Renal cortex interstitium (tissue), 11 donors: Measurements from ENCODE around the gene PICK1. TPM values are rescaled to one million over a fixed set of nuclear protein-coding genes. Genes with fewer than 3 reads are reported as not detected.
"Not testable (repeated sequence)": the region's sequence is repeated elsewhere in the genome, so short reads cannot be mapped to it uniquely, and the experiment has no call there.

Source experiments
- DNase-seq, 11 donors: peaks; one replicate each; pipeline ENCODE4 v3.0.0-alpha.2; 2013; ENCODE audit warnings: low read depth in 9 of 11, low spot score in 4 of 11; ENCODE audit errors: extremely low read depth in 1 of 11
- polyA plus RNA-seq, 3 donors: library from polyadenylated mRNA; unstranded; fragments of 120-200 nt; gene quantifications; one replicate each; pipeline ENCODE4 v1.2.1, GENCODE V29; 2013; ENCODE audit not compliant: insufficient read length in 3 of 3

PICK1 gene
- polyA plus RNA-seq, 3 donors = 30.2 to 45.6 (median 38.0) TPM

- DNase-seq = no peak
Observed at GRCh38 chr22:38104084-38104483, 46.9 kb downstream of the PICK1 start.

GRCh38 chr22:38106814-38107578, 49.8 kb downstream of the PICK1 start:
- no peak for DNase-seq

- no peak for DNase-seq
Observed at GRCh38 chr22:38107692-38108515, 50.7 kb downstream of the PICK1 start.

GRCh38 chr22:38108561-38109319, 51.5 kb downstream of the PICK1 start:
- no peak for DNase-seq

GRCh38 chr22:38109371-38110001, 52.3 kb downstream of the PICK1 start:
- peak in 1 of 11 donors; percentile 54 for DNase-seq

- DNase-seq = peak in 7 of 11 donors; percentile 35 to 79 (median 63)
Observed at GRCh38 chr22:38110008-38110862, 53.0 kb downstream of the PICK1 start, which contains the start of gene BAIAP2L2. BAIAP2L2 (minus strand) TSS chr22:38110684; CDS start chr22:38110525, 159 bp downstream.

- DNase-seq = peak in 3 of 11 donors; percentile 20 to 43 (median 29)
Observed at GRCh38 chr22:38110863-38111852, 54.0 kb downstream of the PICK1 start.

- no peak for DNase-seq
Observed at GRCh38 chr22:38111925-38112355, 54.7 kb downstream of the PICK1 start.

- no peak for DNase-seq
Observed at GRCh38 chr22:38112381-38112780, 55.2 kb downstream of the PICK1 start.

- DNase-seq = peak in 7 of 11 donors; percentile 35 to 73 (median 62)
Observed at GRCh38 chr22:38114484-38115398, 57.5 kb downstream of the PICK1 start.

- no peak for DNase-seq
Observed at GRCh38 chr22:38115423-38116205, 58.4 kb downstream of the PICK1 start.

GRCh38 chr22:38117556-38117955, 60.4 kb downstream of the PICK1 start:
- not testable (repeated sequence) for DNase-seq

- DNase-seq = no peak
Observed at GRCh38 chr22:38118182-38118581, 61.0 kb downstream of the PICK1 start.

GRCh38 chr22:38118747-38119146, 61.5 kb downstream of the PICK1 start:
- not testable (repeated sequence) for DNase-seq
